Hypothalamus (tissue), 51 donors: ENCODE data around the gene TAX1BP3.

ENCODE experiments used
- DNase-seq, 51 donors: peaks; one replicate each; lab custom pipeline; 2025; lab: John Stamatoyannopoulos, UW

Gene TAX1BP3

GRCh38 chr17:3689262-3690093 lies 21.1 kb upstream of the TAX1BP3 start:
- no peak for DNase-seq

GRCh38 chr17:3688852-3689261 lies 20.5 kb upstream of the TAX1BP3 start:
- DNase-seq, result no peak

GRCh38 chr17:3688027-3688553 lies 19.7 kb upstream of the TAX1BP3 start:
- DNase-seq, result peak in 1 of 51 donors; percentile 18

GRCh38 chr17:3685174-3685573 lies 16.8 kb upstream of the TAX1BP3 start:
- no peak for DNase-seq

- peak in 2 of 51 donors; percentile 2 to 16 for DNase-seq
These were observed 14.7 kb upstream of the TAX1BP3 start for GRCh38 chr17:3683054-3683511.

- no peak for DNase-seq
These were observed 13.7 kb upstream of the TAX1BP3 start for GRCh38 chr17:3682033-3682432.

- no peak for DNase-seq
These were observed 13.2 kb upstream of the TAX1BP3 start for GRCh38 chr17:3681565-3681964.

GRCh38 chr17:3681057-3681456 lies 12.7 kb upstream of the TAX1BP3 start:
- DNase-seq, result no peak

- DNase-seq, result no peak
These were observed 11.3 kb upstream of the TAX1BP3 start for GRCh38 chr17:3679531-3680126.

- no peak for DNase-seq
These were observed 10.6 kb upstream of the TAX1BP3 start for GRCh38 chr17:3678821-3679530.

- peak in 1 of 51 donors; percentile 42 for DNase-seq
These were observed 9.9 kb upstream of the TAX1BP3 start for GRCh38 chr17:3678095-3678820.

- DNase-seq, result no peak
These were observed 7.5 kb upstream of the TAX1BP3 start for GRCh38 chr17:3675886-3676285.

- DNase-seq, result no peak
These were observed 4.2 kb upstream of the TAX1BP3 start for GRCh38 chr17:3672571-3672970.

GRCh38 chr17:3669548-3669947 lies 1.2 kb upstream of the TAX1BP3 start:
- DNase-seq, result no peak

- no peak for DNase-seq
These were observed 638 bp upstream of the TAX1BP3 start for GRCh38 chr17:3669085-3669347.

GRCh38 chr17:3667366-3668278 lies 756 bp downstream of the TAX1BP3 start:
- peak in 30 of 51 donors; percentile 31 to 85 (median 69) for DNase-seq

GRCh38 chr17:3666516-3666915 lies 1.9 kb downstream of the TAX1BP3 start:
- no peak for DNase-seq

GRCh38 chr17:3665834-3666233 lies 2.5 kb downstream of the TAX1BP3 start:
- DNase-seq, result peak in 29 of 51 donors; percentile 9 to 72 (median 37)

- DNase-seq, result no peak
These were observed 5.0 kb downstream of the TAX1BP3 start for GRCh38 chr17:3663102-3664011.
